ENCODE measurements around the gene SLC25A36. TPM values are rescaled to one million over a fixed set of nuclear protein-coding genes. Genes with fewer than 3 reads are reported as not detected.

Gene SLC25A36
- polyA plus RNA-seq, 1 of the 3 experiments (the other 2 are of a cell fraction) = 23.3 TPM

GRCh38 chr3:140899363-140899762, 42.3 kb upstream of the SLC25A36 start (continued):
- TF ChIP-seq USF2 (IDR thresholded peaks at IDR 0.05; ENCODE audit: borderline replicate concordance, low read depth, low read length) = no peak
- no peak for TF ChIP-seq MAX (IDR thresholded peaks at IDR 0.05; ENCODE audit: low read depth)
- no peak for TF ChIP-seq RAD21 (IDR thresholded peaks at IDR 0.05; ENCODE audit: low read length)
- TF ChIP-seq FOXJ3 (CRISPR knock-in tag; IDR thresholded peaks at IDR 0.05) = no peak
- no peak for TF ChIP-seq USF1 (IDR thresholded peaks at IDR 0.05; ENCODE audit: borderline replicate concordance, low read depth)
- TF ChIP-seq TAF1 (IDR thresholded peaks at IDR 0.05; ENCODE audit: borderline replicate concordance, low read depth, low read length) = no peak
- no peak for TF ChIP-seq NRF1 (IDR thresholded peaks at IDR 0.05; ENCODE audit: low read depth, low read length)

- Histone ChIP-seq H3K4me1 (ENCODE audit: control insufficient read depth in 1 of 2, insufficient read depth in 2 of 2, low read depth in 1 of 2, low read length in 1 of 2) (no peaks in the 10 kb centered on the region), H2AFZ (ENCODE audit: low read depth) (no peak overlapping the region), H3K9ac (no peak overlapping the region), H4K20me1 (ENCODE audit: insufficient read depth) (no peaks in the 10 kb centered on the region), H3K36me3 (replicated peaks in 1 of 2; ENCODE audit: control insufficient read depth in 1 of 2, insufficient read depth in 2 of 2, low read length in 1 of 2) (no peaks in the 10 kb centered on the region), H3K79me2 (ENCODE audit: insufficient read depth) (no peaks in the 10 kb centered on the region), H3K4me2 (no peak overlapping the region), H3K9me3 (no peaks in the 10 kb centered on the region), H3K9me2 (no peaks in the 10 kb centered on the region), H3F3A (replicated peaks; ENCODE audit: insufficient read depth) (no peaks in the 10 kb centered on the region), H3K27ac (ENCODE audit: low read depth in 2 of 2, low read length in 1 of 2) (no peak overlapping the region), H3K4me3 (ENCODE audit: low read depth in 2 of 2, low read length in 1 of 2) (no peak overlapping the region), H3K27me3 (ENCODE audit: insufficient read depth) (no peaks in the 10 kb centered on the region)
- no peak for DNase-seq
- TF ChIP-seq CHD2 (IDR thresholded peaks at IDR 0.05; ENCODE audit: low read length, partially characterized antibody) = no peak
- no peak for TF ChIP-seq TAF1 (IDR thresholded peaks at IDR 0.05; ENCODE audit: borderline replicate concordance, low read depth, low read length)
- no peak for TF ChIP-seq RCOR1 (IDR thresholded peaks at IDR 0.05; ENCODE audit: low read length)
- no peak for TF ChIP-seq GATA2 (CRISPR knock-in tag; IDR thresholded peaks at IDR 0.05)
- TF ChIP-seq CTCF (IDR thresholded peaks at IDR 0.05) = no peak
- no peak for TF ChIP-seq EP300 (IDR thresholded peaks at IDR 0.05; ENCODE audit: borderline replicate concordance in 1 of 2, low read depth in 1 of 2, low read length in 1 of 2)
- no peak for TF ChIP-seq ELF1 (IDR thresholded peaks at IDR 0.05)
- no peak for TF ChIP-seq TCF12 (IDR thresholded peaks at IDR 0.05)
- no peak for TF ChIP-seq NFIC (IDR thresholded peaks at IDR 0.05; ENCODE audit: borderline replicate concordance)
- TF ChIP-seq USF1 (IDR thresholded peaks at IDR 0.05; ENCODE audit: borderline replicate concordance, low read depth) = no peak
- TF ChIP-seq YY1 (IDR thresholded peaks at IDR 0.05; ENCODE audit: low read depth) = no peak
- no peak for TF ChIP-seq PBX3 (IDR thresholded peaks at IDR 0.05)
- TF ChIP-seq MEF2A (IDR thresholded peaks at IDR 0.05; ENCODE audit: borderline replicate concordance, low read depth) = no peak
- CTCF ChIA-PET = no interaction called here
- POLR2A ChIA-PET = no interaction called here
These were observed 38.8 kb upstream of the SLC25A36 start for GRCh38 chr3:140902791-140903190.

Measured in SK-N-SH (cell line).